HL-60 (cell line): ENCODE measurements around the gene SHOC2.

ENCODE experiments used
- GABPA ChIP-seq: IDR thresholded peaks from 2 replicates; pipeline ENCODE4 v1.6.1; 2012; ENCODE audit warnings: low read depth
- TF ChIP-seq, protein P1 (sequence below): IDR thresholded peaks from one replicate; pipeline ENCODE4 v1.5.1; 2011; ENCODE audit warnings: low read length, control low read depth, inconsistent platforms; ENCODE audit not compliant: insufficient read depth

DNA sequence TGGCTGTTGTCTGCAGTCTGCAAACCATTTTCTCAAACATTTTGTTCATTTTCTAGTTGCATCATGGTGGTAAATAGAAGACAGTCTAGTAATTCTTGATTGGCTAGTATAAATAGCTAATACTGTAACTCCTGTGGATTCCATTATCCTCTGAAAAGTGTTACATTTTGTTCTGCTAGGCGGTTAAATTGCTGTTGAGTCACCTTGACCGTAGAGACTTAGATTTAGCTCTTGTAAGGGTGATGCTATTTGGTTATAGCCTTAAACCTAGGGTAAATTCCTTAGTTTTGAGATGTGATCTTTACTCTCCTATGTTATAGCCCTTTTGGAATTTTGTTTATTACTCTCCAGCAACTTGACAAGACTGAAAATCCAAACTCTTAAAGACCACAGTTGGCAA is 58.8 kb downstream of the SHOC2 start:
- TF ChIP-seq, protein P1, sequence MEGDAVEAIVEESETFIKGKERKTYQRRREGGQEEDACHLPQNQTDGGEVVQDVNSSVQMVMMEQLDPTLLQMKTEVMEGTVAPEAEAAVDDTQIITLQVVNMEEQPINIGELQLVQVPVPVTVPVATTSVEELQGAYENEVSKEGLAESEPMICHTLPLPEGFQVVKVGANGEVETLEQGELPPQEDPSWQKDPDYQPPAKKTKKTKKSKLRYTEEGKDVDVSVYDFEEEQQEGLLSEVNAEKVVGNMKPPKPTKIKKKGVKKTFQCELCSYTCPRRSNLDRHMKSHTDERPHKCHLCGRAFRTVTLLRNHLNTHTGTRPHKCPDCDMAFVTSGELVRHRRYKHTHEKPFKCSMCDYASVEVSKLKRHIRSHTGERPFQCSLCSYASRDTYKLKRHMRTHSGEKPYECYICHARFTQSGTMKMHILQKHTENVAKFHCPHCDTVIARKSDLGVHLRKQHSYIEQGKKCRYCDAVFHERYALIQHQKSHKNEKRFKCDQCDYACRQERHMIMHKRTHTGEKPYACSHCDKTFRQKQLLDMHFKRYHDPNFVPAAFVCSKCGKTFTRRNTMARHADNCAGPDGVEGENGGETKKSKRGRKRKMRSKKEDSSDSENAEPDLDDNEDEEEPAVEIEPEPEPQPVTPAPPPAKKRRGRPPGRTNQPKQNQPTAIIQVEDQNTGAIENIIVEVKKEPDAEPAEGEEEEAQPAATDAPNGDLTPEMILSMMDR, result no peak
- no peak for TF ChIP-seq GABPA
